DOHH2 (cell line): Measurements from ENCODE around the gene CDH18.

Experiments
- H3F3A ChIP-seq: fragments of 200-600 bp; sonication (generic), shearing (Covaris generic); 2 replicates; pipeline ENCODE4 v1.6.0; 2016; ENCODE audit warnings: antibody characterized with exemption, mild to moderate bottlenecking; ENCODE audit not compliant: control insufficient read depth, insufficient read depth
- H3K27ac ChIP-seq: fragments of 200-600 bp; sonication (generic); 2 replicates; pipeline ENCODE4 v1.5.1; 2014; ENCODE audit warnings: low read depth, mild to moderate bottlenecking, low read length, moderate library complexity
- H3K27me3 ChIP-seq: fragments of 200-600 bp; sonication (generic); 2 replicates; pipeline ENCODE4 v1.6.1; 2014; ENCODE audit warnings: mild to moderate bottlenecking, low read length, mixed read lengths; ENCODE audit not compliant: control insufficient read depth
- H3K36me3 ChIP-seq: fragments of 200-600 bp; sonication (generic); 2 replicates; pipeline ENCODE4 v1.6.1; 2014; ENCODE audit warnings: mild to moderate bottlenecking, low read length, moderate library complexity, mixed read lengths; ENCODE audit not compliant: control insufficient read depth
- H3K4me1 ChIP-seq: fragments of 200-600 bp; sonication (generic); 2 replicates; pipeline ENCODE4 v1.6.1; 2014; ENCODE audit warnings: mild to moderate bottlenecking, low read length, mixed read lengths; ENCODE audit not compliant: control insufficient read depth
- H3K4me2 ChIP-seq: fragments of 200-600 bp; sonication (generic); 2 replicates; pipeline ENCODE4 v1.6.0; 2014; ENCODE audit warnings: mild to moderate bottlenecking, low read length, moderate library complexity
- H3K4me3 ChIP-seq: fragments of 200-600 bp; sonication (generic); 2 replicates; pipeline ENCODE4 v1.5.1; 2014; ENCODE audit warnings: mild to moderate bottlenecking, low read length, mixed read lengths
- H3K79me2 ChIP-seq: fragments of 200-600 bp; sonication (generic); 2 replicates; pipeline ENCODE4 v1.6.1; 2014; ENCODE audit warnings: mild to moderate bottlenecking, low read length, mixed read lengths; ENCODE audit not compliant: control insufficient read depth
- H3K9me2 ChIP-seq: fragments of 200-600 bp; sonication (generic); replicated peaks from 2 replicates; pipeline ENCODE4 v1.6.1; 2014; ENCODE audit warnings: mild to moderate bottlenecking, low read length, mixed read lengths; ENCODE audit not compliant: control insufficient read depth
- H3K9me3 ChIP-seq: fragments of 200-600 bp; sonication (generic); 2 replicates; pipeline ENCODE4 v1.6.1; 2014; ENCODE audit warnings: antibody characterized with exemption, low read length, mixed read lengths; ENCODE audit not compliant: control insufficient read depth, insufficient read depth
- H4K20me1 ChIP-seq: fragments of 200-600 bp; sonication (generic); 2 replicates; pipeline ENCODE4 v1.6.0; 2014; ENCODE audit warnings: low read depth, mild to moderate bottlenecking, antibody characterized with exemption, low read length, moderate library complexity; ENCODE audit not compliant: control insufficient read depth, insufficient read depth
- EZH2phosphoT487 ChIP-seq: fragments of 200-600 bp; sonication (generic); IDR thresholded peaks from 2 replicates; pipeline ENCODE4 v1.6.1; 2017; ENCODE audit warnings: borderline replicate concordance, mild to moderate bottlenecking, antibody characterized with exemption, low read length, moderate library complexity, mixed read lengths
- TF ChIP-seq, protein P1 (sequence below): fragments of 200-600 bp; sonication (generic); IDR thresholded peaks from one replicate; pipeline ENCODE4 v1.5.1; 2014; ENCODE audit warnings: antibody characterized with exemption, mild to moderate bottlenecking, low read depth, low read length; ENCODE audit not compliant: poor library complexity, severe bottlenecking

Gene CDH18

DNA sequence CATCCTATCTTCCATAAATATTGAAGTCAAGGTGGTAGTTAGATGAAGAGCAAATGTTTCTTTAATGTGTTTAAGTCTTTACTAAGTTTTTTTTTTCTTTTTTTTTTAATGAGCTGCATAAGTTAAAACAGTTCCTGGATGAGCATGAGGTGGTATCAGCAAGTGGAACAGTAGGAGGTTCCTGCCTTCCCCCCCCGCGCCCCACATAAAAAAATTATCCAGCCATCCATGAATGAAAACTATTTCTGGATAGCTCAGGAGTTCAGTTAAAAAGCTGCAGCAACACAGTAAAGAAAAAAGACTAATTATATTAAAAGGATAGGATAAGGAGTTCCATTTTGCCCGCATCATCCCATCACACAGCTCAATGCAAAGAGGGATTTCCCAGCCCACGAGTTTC is 349.5 kb downstream of the CDH18 start:
- Histone ChIP-seq H3K4me3 (no peak overlapping the region), H3F3A (no peaks in the 10 kb centered on the region), H3K27me3 (no peaks in the 10 kb centered on the region), H3K9me3 (no peaks in the 10 kb centered on the region), H3K79me2 (no peaks in the 10 kb centered on the region), H4K20me1 (no peaks in the 10 kb centered on the region), H3K9me2 (no peaks in the 10 kb centered on the region), H3K4me2 (no peak overlapping the region), H3K4me1 (no peaks in the 10 kb centered on the region), H3K36me3 (no peaks in the 10 kb centered on the region), H3K27ac (no peak overlapping the region)
- no peak for TF ChIP-seq EZH2phosphoT487
- TF ChIP-seq, protein P1, sequence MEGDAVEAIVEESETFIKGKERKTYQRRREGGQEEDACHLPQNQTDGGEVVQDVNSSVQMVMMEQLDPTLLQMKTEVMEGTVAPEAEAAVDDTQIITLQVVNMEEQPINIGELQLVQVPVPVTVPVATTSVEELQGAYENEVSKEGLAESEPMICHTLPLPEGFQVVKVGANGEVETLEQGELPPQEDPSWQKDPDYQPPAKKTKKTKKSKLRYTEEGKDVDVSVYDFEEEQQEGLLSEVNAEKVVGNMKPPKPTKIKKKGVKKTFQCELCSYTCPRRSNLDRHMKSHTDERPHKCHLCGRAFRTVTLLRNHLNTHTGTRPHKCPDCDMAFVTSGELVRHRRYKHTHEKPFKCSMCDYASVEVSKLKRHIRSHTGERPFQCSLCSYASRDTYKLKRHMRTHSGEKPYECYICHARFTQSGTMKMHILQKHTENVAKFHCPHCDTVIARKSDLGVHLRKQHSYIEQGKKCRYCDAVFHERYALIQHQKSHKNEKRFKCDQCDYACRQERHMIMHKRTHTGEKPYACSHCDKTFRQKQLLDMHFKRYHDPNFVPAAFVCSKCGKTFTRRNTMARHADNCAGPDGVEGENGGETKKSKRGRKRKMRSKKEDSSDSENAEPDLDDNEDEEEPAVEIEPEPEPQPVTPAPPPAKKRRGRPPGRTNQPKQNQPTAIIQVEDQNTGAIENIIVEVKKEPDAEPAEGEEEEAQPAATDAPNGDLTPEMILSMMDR = no peak

DNA sequence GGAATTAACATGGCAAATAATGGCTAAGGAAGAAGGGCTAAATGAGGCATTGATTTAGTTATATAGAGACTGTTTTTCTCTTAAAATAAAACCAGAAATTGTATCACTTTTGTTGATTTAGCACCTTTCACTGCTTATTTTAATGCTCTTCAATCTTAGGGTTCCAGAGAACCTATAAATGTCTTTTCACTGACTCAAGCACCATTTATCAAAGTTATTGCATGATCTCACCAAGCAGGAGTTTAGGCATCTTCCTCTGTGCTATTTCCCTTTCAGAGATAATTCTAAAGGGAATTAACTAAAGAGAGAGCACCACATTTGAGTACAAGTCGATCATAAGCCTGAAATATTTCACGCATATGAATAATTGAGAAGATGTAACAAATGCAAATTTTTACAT is 357.1 kb downstream of the CDH18 start:
- Histone ChIP-seq H4K20me1 (no peaks in the 10 kb centered on the region), H3K36me3 (no peaks in the 10 kb centered on the region), H3K4me3 (no peak overlapping the region), H3K4me2 (no peak overlapping the region), H3K79me2 (no peaks in the 10 kb centered on the region), H3K4me1 (no peaks in the 10 kb centered on the region), H3K9me3 (no peaks in the 10 kb centered on the region), H3K27ac (no peak overlapping the region), H3K27me3 (no peaks in the 10 kb centered on the region), H3K9me2 (no peaks in the 10 kb centered on the region), H3F3A (no peaks in the 10 kb centered on the region)
- TF ChIP-seq, protein P1 = no peak
- TF ChIP-seq EZH2phosphoT487 = no peak

DNA sequence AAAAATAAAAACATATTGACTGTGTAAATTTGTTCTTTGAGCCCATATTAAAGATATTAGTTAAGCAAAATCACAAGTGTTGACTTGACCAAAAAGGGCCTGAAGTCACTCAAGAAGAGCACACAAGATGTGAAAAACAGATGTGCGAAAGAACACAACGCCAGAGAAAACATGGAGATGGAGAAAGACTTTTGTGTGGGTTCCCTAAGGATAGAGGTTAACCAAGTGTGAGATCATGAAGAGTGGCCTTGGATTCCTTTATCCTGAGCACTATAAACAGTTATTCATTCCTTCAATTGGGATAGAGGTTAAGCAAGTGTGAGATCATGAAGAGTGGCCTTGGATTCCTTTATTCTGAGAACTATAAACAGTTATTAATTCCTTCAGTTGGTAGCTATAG is 361.8 kb downstream of the CDH18 start:
- no peaks in the 10 kb centered on the region for H3K9me3 ChIP-seq
- no peak overlapping the region for H3K4me3 ChIP-seq
- no peaks in the 10 kb centered on the region for H3F3A ChIP-seq
- no peak overlapping the region for H3K27ac ChIP-seq
- no peaks in the 10 kb centered on the region for H3K27me3 ChIP-seq
- no peak overlapping the region for H3K4me2 ChIP-seq
- no peaks in the 10 kb centered on the region for H4K20me1 ChIP-seq
- no peaks in the 10 kb centered on the region for H3K36me3 ChIP-seq
- no peaks in the 10 kb centered on the region for H3K79me2 ChIP-seq
- TF ChIP-seq EZH2phosphoT487 = no peak
- TF ChIP-seq, protein P1 = no peak
- no peaks in the 10 kb centered on the region for H3K9me2 ChIP-seq
- no peaks in the 10 kb centered on the region for H3K4me1 ChIP-seq

DNA sequence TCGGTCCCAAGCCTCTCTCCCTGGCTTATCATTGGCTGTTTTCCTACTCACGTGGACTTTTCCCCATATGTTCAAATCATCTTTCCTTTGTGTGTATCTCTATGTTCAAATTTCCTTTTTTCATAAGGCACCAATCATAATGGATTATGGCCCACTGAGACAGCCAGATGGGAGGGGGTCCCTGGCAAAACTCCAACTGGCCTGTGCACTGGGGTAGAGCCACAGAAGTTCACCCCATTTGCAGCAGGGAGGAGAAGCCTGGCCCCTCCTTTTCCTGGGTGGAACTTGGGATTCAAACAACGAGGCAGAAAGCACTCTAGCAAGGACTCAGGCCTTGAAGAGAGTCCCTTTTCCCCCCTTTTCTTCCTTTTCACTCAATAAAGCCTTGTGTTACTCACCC is 362.4 kb downstream of the CDH18 start:
- no peaks in the 10 kb centered on the region for H3K36me3 ChIP-seq
- H3F3A ChIP-seq = no peaks in the 10 kb centered on the region
- H3K79me2 ChIP-seq = no peaks in the 10 kb centered on the region
- H3K9me2 ChIP-seq = no peaks in the 10 kb centered on the region
- H3K9me3 ChIP-seq = no peaks in the 10 kb centered on the region
- no peak overlapping the region for H3K4me3 ChIP-seq
- H3K4me1 ChIP-seq = no peaks in the 10 kb centered on the region
- H3K27ac ChIP-seq = no peak overlapping the region
- TF ChIP-seq, protein P1 = no peak
- no peak for TF ChIP-seq EZH2phosphoT487
- no peaks in the 10 kb centered on the region for H3K27me3 ChIP-seq
- no peaks in the 10 kb centered on the region for H4K20me1 ChIP-seq
- no peak overlapping the region for H3K4me2 ChIP-seq
